ENCODE data around the gene FAM78A.

The FAM78A gene

GRCh38 chr9:131236161-131236560, 40.1 kb downstream of the FAM78A start:
- Histone ChIP-seq H3K36me3 (peaks cover 18% of the 10 kb centered on the region), H3K4me3 (ENCODE audit: low read depth, low read length) (no peak overlapping the region), H3K9me3 (no peaks in the 10 kb centered on the region), H3K4me1 (peaks cover 8% of the 10 kb centered on the region; the same call in 1 of the 2 replicates), H3K27me3 (no peaks in the 10 kb centered on the region)
- no peak for DNase-seq
- TF ChIP-seq CTCF (IDR thresholded peaks at IDR 0.05; ENCODE audit: low read depth, low read length): no peak

- H3K27me3 ChIP-seq: no peaks in the 10 kb centered on the region
- H3K4me3 ChIP-seq (ENCODE audit: low read depth, low read length): no peak overlapping the region
- no peak for TF ChIP-seq CTCF (IDR thresholded peaks at IDR 0.05; ENCODE audit: low read depth, low read length)
- H3K4me1 ChIP-seq: peaks cover 8% of the 10 kb centered on the region; the same call in 1 of the 2 replicates
- DNase-seq: no peak
- H3K9me3 ChIP-seq: no peaks in the 10 kb centered on the region
- peaks cover 22% of the 10 kb centered on the region for H3K36me3 ChIP-seq
Observed at GRCh38 chr9:131235480-131235851, 40.8 kb downstream of the FAM78A start.

- peaks cover 25% of the 10 kb centered on the region for H3K36me3 ChIP-seq
- no peaks in the 10 kb centered on the region for H3K27me3 ChIP-seq
- H3K4me3 ChIP-seq (ENCODE audit: low read depth, low read length): no peak overlapping the region
- no peak for DNase-seq
- peaks cover 8% of the 10 kb centered on the region; the same call in 1 of the 2 replicates for H3K4me1 ChIP-seq
- TF ChIP-seq CTCF (IDR thresholded peaks at IDR 0.05; ENCODE audit: low read depth, low read length): no peak
- no peaks in the 10 kb centered on the region for H3K9me3 ChIP-seq
Observed at GRCh38 chr9:131234799-131235479, 41.4 kb downstream of the FAM78A start.

- Histone ChIP-seq H3K4me3 (ENCODE audit: low read depth, low read length) (no peak overlapping the region), H3K4me1 (peaks cover 8% of the 10 kb centered on the region; the same call in 1 of the 2 replicates)
- no peak for DNase-seq
Observed at GRCh38 chr9:131233995-131234394, 42.3 kb downstream of the FAM78A start.

GRCh38 chr9:131233556-131233955, 42.8 kb downstream of the FAM78A start:
- H3K27me3 ChIP-seq: no peaks in the 10 kb centered on the region
- no peak for DNase-seq
- H3K4me3 ChIP-seq (ENCODE audit: low read depth, low read length): no peak overlapping the region
- TF ChIP-seq CTCF (IDR thresholded peaks at IDR 0.05; ENCODE audit: low read depth, low read length): no peak
- peaks cover 7% of the 10 kb centered on the region; the same call in 1 of the 2 replicates for H3K4me1 ChIP-seq
- peaks cover 30% of the 10 kb centered on the region for H3K36me3 ChIP-seq
- H3K9me3 ChIP-seq: no peaks in the 10 kb centered on the region

More at GRCh38 chr9:131233995-131234394, 42.3 kb downstream of the FAM78A start:
- Histone ChIP-seq H3K36me3 (peaks cover 25% of the 10 kb centered on the region), H3K9me3 (no peaks in the 10 kb centered on the region), H3K27me3 (no peaks in the 10 kb centered on the region)
- no peak for TF ChIP-seq CTCF (IDR thresholded peaks at IDR 0.05; ENCODE audit: low read depth, low read length)

GRCh38 chr9:131228988-131229387, 47.3 kb downstream of the FAM78A start:
- no peak for DNase-seq
- Histone ChIP-seq H3K4me1 (peaks cover 3% of the 10 kb centered on the region), H3K4me3 (ENCODE audit: low read depth, low read length) (no peak overlapping the region), H3K36me3 (peaks cover 33% of the 10 kb centered on the region), H3K27me3 (no peaks in the 10 kb centered on the region), H3K9me3 (no peaks in the 10 kb centered on the region)
- no peak for TF ChIP-seq CTCF (IDR thresholded peaks at IDR 0.05; ENCODE audit: low read depth, low read length)
